ENCODE measurements around the gene WWOX.

- no peak for TF ChIP-seq CTCF (optimal IDR thresholded peaks at IDR 0.05 in 1 of 3, IDR thresholded peaks at IDR 0.05 in 1 of 3, conservative IDR thresholded peaks at IDR 0.05 in 1 of 3; ENCODE audit: extremely low read depth in 1 of 3, insufficient read depth in 2 of 3, low read length in 3 of 3)
- TF ChIP-seq EZH2 (IDR thresholded peaks at IDR 0.05; ENCODE audit: low read length) = no peak
Measured at GRCh38 chr16:78909226-78909625, 809.8 kb downstream of the WWOX start.

Measured in keratinocyte (primary cell).